GM18502 (cell line): ENCODE results near the gene PARL.

Experiments used
- ATAC-seq: cut with Tn5 transposase; IDR thresholded peaks from one replicate; pipeline ENCODE4 v1.9.1; 2021; ENCODE audit warnings: mild to moderate bottlenecking; ENCODE audit not compliant: unreplicated experiment, poor library complexity

Gene PARL

DNA sequence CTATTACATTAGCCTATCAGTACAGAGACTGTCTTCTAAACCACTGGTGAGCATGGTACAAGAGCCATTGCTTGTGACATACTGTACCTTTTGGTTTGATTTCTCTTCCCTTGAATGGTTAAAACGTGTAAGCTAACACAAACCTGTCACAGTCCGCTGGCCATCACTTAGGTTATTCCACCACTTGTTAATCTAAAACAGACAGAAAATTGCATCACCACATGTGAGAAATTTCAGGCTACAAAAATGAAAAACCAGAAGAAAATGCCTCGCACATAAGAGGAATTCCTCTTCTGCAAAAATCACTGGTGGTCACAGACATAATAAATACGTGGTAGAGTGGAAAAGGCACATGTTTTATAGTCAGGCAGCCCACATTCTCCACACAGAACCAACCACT lies 22.1 kb downstream of the PARL start:
- no peak for ATAC-seq

DNA sequence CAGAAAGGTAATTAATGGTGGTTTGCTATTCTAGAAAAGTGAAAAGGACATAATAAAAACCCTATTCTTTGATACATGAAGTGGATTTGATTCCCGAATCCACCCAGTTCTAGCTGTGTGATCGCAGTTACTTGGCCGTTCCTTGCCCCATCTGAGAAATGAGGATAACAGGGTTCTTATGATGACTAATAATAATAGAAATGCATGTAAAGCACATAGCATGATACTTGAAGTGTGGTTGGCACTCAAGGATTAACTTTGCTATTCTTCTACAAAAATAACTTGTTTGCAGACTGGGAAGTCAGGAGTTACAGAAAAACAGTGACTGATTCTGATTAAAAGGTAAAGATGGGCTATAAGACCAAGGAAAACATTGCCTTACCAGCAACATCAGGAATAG lies 26.8 kb downstream of the PARL start:
- no peak for ATAC-seq

DNA sequence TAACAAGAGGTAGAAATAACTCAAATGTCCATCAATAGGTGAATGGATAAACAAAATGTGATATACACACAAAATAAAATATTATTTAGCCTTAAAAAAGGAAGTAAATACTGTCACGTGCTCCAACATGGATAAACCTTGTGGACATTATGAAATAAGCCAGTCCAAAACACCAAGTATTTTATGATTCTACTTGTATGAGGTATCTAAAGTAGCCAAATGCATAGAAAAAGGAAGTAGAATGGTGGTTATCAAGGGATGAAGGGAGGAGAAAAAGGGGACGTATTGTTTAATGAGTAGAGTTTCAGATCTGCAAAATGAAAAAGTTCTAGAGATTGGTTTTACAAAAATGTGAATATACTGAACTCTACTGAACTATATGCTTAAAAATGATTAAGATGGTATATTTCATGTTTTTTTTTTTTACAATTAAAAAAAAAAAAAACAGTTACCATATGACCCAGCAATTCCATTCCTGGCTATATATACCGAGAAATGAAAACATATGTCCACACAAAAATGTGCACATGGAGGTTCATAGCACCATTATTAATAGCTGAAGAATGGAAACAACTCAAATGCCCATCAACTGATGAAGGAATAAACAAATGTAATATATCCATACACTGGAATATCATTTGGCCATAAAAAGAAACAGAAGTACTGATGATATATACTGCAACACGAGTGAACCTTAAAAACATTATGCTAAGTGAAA lies 30.2 kb downstream of the PARL start:
- no peak for ATAC-seq

DNA sequence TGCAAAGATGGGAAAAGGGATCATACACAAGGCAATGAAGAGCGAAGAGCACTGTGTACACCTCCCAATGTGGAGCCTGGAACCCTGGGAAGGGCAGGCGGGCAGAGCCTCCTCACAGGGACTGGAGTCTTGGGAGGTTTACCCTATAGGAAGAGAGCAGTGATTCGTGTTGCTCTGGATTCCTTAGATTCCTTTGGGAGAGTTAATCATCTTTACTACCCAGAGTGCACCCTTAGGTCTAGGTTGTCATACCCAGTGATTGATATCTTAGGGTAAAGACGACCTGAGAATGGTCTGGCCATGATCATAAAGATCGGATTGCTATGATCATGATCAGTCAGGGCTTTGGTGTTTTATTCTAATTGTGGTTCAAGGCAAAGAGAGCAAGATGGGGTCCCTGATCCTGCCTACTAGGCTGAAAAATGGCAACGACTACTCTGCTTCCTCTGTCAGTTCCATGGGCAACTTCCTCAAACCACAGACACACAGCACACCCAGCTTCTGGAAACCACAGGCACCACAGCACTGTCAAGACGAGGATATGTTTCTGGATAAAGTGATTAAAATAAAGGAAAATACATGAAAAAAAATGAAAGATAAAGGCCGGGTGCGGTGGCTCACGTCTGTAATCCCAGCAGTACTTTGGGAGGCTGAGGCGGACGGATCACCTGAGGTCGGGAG lies 38.9 kb downstream of the PARL start:
- ATAC-seq: no peak

DNA sequence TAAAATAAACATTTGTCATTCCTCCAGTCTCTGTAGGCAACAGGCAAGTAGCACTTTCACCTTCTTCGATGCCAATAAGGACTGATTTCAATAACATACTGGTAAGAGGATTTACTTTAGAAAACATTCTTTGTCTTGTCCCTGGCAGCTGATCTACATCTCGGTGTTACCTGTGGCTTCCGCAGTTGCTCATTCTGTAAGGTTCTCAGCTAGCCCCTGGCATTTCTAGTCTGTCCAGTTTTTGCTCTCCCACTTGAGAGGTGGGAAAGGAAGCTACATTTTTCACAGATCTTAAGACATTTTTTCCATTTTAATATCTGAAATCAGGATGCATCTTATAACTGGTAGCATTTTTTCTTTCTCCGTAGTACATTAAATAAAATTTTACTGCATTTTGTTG lies 39.6 kb downstream of the PARL start:
- ATAC-seq: no peak

DNA sequence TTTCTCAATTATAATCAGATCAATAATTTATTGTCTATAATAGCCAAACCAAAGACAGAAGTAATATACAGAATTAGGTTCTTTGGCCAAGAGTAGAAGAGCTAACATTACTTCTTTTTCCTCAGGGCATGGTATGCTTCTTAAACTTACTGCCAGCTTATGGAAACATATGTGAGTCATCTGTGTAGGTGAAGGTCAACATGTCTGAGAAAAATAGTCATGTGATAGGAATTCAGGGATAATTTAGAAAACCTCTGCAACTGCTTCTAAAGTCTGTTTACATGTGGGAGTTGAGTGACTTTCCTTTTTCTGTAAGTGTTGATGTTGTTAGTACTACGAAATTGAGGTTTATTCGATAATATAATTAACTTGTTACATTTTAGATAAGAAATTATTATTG lies 40.1 kb downstream of the PARL start:
- ATAC-seq: no peak

DNA sequence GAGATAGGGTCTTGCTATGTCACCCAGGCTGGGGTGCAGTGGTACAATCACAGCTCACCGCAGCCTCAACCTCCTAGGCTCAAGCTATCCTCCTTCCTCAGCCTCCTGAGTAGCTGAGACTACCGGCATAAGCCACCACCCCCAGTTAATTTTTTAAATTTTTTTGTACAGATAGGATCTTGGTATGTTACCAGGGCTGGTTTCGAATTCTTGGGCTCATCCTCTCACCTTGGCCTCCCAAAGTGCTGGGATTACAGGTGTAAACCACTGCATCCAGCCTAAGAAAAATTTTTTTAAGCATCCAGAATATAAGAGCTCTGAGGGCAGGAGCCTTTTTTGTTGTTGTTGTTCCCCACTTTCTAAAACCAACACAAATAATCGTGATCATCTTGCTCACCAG lies 44.9 kb downstream of the PARL start:
- ATAC-seq: no peak

DNA sequence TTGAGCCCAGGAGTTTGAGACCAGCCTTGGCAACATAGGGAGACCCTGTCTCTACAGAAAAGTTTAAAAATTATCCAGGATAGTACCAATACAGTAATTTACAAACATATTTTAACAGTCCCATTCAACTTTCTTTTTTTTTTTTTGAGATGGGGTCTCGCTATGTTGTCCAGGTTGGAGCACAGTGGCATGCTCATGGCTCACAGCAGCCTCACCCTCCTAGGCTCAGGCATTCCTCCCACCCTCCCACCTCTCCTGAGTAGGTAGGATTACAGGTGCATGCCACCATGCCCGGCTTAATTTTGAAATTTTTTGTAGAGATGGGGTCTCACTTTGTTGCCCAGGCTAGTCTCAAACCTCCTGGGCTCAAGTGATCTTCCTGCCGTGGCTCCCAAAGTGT lies 46.8 kb downstream of the PARL start:
- ATAC-seq: no peak

DNA sequence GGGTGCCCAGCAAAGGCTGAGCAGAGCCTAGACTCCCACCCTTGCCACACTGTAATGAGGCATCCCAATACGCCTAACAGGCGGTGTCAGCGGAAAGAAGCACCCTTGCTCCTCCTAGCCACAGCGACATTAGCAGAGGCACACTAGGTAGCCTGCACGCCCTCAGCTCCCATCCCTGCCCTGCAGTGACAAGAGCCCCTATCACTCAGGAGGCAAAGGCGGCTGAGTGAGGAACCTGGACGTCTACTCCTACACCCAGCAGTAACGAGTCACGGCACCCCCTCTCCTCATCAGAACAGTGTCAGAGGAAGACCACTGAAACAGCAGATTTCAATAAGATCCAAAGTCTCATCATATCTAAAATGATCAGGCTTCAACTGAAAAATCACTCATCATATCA lies 47.3 kb downstream of the PARL start:
- ATAC-seq: no peak

DNA sequence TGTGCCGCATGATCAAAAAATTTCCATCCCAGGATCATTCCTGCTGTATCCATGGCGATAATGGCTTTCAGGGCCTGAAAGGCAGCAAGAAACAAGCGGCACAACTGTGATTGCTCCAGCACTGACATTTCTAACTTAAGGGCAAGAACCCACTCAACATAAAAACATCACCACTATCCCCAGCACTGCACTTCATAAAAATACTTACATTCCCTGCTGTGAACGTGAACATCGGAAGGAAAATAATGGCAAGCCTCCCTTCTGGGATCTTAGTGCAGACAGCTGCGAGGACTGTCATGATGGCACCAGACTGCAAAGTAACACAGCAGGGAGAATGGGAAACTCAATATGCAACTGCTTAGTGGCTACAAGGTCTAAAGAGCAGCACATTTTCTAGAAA lies 51.2 kb downstream of the PARL start:
- no peak for ATAC-seq

DNA sequence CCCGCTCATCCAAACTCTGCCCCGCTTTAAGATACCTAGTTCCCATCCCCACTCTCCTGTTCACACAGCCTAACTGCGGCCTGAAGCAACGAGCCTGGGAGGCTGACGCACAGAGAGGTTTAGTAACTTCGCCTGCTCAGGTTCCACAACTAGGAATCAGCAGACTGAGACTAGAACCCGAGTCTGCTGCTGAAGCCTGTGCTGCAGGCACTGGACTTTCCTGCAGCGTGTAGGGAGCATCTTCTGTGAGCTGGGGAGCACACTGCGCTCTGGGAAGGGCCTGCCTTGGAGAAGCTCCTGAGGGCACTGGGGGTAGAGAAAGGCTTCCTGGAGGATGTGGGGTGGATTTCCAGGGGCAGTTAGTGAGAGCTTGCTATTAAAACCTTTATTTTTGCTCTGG lies 54.5 kb downstream of the PARL start:
- ATAC-seq: no peak

DNA sequence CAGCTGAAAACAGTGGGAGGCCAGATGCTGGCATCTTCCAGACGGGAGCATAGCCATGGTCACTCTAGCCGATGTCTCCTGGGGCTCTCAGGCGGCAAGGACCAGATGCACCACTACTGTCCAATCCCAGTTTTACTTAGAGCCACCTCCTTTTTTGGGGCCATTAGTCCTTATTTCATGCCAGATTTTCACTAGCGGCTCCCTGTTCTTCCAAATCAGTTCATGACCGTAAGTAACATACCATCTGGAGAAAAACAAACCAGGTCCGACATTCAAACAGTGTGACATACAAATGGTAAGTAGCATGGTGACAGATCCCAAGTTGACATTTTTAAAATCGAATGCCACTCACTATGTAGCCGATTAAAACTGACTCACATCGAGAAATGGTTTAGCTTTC lies 55.2 kb downstream of the PARL start:
- ATAC-seq: no peak

DNA sequence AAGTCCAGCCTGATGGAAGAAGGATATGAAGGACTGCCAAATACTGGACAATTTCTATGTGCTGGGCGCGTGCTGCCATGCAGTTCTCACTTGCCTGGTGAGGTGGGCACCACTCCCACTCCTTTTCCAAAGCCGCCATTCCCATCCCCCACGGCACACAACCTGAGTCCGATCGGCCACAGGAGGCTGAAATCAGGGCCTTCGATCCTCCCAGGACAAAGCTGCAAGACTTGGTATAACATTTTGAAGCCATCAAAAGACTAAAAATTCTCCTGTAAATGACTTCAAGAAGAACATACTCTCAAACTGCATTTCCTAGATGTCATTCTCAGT lies 56.2 kb downstream of the PARL start:
- no peak for ATAC-seq

DNA sequence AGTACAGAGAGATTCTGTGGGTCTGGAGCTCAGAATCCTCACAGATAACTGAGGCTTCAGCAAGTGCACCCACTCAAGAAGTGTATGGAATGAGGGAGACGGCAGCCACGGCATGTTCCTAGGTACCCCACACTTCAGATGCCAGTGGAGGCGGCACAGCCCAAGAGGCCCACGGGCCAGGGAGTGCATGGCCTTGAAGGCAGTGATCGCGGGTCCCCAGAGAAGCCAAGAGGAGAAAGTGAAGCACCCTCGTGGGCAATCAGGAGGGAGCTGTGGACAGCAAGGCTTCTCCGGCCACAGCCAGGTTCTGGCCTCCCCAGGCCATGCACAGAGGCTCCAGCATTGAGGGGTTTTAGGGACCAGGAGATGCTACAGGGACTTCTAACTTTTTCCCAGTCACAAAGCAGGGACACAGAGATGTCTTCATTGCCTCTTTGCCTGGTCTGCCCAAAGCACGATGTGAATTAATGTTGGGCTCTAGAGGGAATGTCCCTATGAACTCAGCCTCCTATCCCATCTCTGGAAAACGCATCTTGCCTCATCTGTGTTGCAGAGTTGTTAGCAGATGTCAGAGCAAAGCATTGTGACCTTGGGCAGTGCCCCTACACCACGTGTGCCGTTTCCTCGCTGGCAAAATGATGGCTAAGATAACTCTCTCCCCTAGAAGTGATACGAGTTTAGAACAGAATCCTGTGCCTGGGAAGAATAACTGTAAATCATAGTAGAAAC lies 56.7 kb downstream of the PARL start:
- ATAC-seq: no peak

DNA sequence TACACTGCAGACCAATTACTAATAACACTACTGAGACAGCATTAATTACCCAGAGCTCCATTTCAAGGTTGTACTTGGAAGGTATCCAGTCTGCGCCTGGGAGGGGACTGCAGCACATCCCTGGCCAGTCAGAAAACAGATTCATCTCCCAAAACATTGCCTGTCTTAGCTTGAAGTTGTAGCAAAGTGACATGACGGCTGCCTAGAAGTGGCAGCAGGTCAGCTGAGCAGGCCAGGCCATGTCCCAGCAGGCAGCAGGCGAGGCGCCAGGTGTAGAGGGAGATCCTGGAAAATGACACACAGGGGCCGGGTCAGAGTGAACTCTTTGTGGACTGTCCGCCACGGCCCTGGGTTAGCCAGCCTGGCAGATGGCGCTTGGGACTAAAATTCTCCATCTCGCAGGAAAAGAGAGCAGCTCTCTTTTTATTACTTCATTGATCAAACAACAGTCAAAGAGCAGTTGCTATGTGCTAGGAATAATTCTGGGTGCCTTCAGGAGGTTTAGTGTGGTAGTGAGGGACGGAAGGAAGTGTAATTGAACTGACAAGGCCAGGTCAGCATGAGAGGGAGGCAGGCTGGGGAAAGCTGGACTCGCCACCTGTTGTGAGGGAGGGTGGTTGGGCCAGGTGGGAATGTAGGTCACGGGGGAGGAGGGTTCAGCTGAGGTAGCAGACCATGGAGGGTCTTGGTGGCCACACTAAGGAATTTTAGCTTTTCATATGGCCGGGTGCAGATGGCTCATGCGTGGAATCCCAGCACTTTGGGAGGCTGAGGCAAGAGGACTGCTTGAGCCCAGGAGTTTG lies 58.0 kb downstream of the PARL start:
- ATAC-seq: no peak

DNA sequence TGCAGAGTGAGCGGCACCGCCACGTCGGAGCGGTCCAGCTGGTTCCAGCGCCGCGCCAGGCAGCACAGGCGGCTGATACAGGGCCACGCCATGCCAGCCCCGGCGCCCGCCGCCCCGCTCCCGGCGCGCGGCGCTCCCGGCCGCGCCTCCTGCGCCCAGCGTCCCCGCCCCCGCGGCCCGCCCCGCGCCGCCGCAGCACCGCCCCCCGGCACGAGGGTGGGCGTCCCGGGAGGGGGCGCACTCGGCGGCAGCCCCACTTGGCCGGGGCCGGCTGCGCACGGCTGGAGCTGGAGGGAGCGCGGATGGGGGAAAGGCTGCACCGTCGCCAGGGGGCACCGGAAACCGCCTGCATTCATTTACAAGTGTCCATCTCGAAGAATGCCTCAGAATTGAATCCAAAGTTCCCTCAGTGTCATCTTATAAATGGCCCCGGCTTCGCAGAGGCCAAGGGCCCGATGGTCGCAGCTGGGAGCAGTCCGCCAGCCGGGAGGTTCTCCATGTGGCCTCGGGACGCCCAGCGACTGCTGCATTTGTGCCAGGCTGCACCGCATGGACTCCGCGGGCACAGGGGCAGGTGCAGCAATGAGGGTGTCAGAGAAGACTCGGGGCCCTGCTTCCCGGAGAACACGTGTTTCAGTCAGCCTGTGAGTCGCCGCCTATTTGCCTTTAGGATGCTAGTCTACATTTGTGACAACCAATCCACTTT lies 59.1 kb downstream of the PARL start, which contains the start of gene MAP6D1:
MAP6D1 (minus strand) TSS at position 122 of the 706 bp plus-strand sequence; CDS start at position 92, 30 bp downstream.
- ATAC-seq: peak; percentile 50

DNA sequence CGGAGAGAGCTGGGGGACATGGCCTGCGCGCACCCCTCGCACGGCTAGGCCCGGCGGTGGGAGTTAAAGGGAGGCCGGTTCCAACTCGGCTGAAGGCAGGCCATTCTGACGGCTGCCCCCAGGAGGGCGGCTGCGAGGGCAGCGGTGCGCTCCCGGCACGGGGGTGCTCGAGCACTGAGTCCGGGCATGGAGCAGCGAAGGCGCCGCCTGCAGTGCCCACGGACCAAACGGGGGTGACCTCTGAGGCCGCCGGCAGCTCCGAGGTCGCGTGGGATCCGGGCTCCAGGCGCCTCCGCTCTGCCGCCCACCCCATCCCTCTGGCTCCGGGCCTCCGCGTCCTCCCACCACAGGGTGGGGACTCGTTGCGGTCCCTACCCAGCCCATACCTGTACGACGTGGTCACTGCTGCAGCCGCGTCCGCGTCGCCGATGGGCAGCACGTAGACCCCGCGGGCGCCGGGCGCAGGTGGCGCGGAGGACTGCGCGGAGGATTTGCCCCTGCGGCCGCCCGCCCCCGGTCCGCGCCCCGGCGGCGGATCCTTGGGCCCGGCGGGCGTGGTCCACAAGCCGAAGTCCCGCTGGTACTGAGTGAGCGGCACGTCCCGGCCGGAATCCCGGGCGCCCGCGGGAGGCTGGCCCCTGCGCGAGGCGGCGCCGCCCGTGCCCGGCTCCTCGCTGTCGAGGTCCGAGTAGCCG lies 59.8 kb downstream of the PARL start:
- ATAC-seq: peak; percentile 39

DNA sequence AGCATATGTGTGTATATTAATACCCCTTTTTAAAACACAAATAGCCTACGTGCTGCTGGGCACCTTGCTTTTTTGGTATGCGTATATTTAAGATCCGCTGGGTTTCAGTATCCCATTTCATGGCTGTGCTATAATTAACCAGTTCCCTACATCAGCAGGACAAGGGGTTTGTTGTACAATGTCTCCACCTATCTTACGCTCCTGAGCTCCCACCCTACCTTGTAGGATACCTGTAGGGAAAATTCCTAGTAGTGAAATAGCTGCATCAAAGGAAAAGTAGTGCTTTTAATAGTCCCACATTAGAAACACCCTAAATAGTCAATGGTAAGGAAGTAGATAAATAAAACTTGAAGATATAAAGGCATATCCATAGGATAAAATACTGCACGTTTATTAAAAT lies 60.7 kb downstream of the PARL start:
- ATAC-seq: no peak

DNA sequence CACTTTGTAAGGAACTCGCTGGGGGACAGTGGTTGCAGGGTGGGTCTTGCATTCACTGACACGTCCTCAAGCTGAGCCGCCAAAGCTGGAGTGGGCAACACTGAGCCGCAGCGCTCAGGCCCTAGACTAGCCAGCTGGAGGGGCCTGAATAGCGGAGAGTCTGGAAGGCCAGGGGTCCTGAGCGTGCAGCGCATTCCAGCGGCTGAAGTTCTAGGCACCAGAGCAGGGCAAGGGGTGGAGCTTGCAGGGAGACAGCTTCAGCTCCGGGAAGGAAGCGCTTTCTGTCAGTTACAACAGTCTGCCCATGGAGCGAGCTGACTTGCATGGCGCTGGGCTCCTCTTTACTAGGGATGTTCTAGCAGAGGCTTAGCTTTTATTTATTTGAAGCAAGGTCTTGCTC lies 62.0 kb downstream of the PARL start:
- ATAC-seq: no peak

DNA sequence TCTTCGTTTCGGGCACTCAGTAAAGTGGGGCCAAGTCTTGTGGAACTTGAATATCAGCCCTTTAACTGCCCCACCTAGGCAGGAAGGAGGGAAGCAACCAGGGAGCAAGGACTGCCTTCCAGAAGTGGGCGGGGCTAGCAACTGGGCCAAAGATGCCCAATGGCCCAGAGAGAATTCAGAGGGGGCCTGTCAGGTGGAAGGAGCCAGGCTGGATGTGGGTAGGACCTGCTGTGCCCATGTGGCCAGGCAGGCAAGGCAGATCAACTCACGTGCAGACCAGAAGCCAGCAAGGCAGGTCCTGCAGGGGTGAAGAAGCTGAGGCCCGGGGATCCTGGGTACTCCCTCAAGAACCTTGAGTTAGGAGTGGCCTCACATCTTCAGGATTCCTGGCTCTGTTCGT lies 64.8 kb downstream of the PARL start:
- ATAC-seq: no peak
